GM23248 (cell line): Measurements from ENCODE around the gene EFCAB6.

ENCODE experiments used
- EZH2 ChIP-seq: fragments of 200-600 bp; sonication (generic); IDR thresholded peaks from 2 replicates; pipeline ENCODE4 v1.6.1; 2018; ENCODE audit warnings: antibody characterized with exemption, mild to moderate bottlenecking; ENCODE audit not compliant: insufficient read depth, poor library complexity, severe bottlenecking
- EZH2phosphoT487 ChIP-seq: fragments of 200-600 bp; sonication (generic); IDR thresholded peaks from 2 replicates; pipeline ENCODE4 v1.6.1; 2018; ENCODE audit warnings: antibody characterized with exemption, moderate library complexity, mild to moderate bottlenecking, low read depth; ENCODE audit not compliant: insufficient read depth

GRCh38 chr22:43731988-43732387 is 80.1 kb downstream of the EFCAB6 start:
- TF ChIP-seq EZH2 (no peak), EZH2phosphoT487 (no peak)
